Stimulated activated CD4-positive, alpha-beta T cell treated with anti-CD3 and anti-CD28 coated beads, Interleukin-1b, Interleukin-23, amount 100 ng/mL, for 24 hours (primary cell): ENCODE measurements around the gene TMEM245.
A peak's percentile ranks its signal among the peaks of the same experiment; 100 is the strongest.

ENCODE experiments used
- DNase-seq, 4 experiments: peaks; one replicate each; pipeline ENCODE4 v3.0.0-alpha.2; 2020; ENCODE audit warnings: low read depth in 4 of 4, low spot score in 1 of 4

The TMEM245 gene

DNA sequence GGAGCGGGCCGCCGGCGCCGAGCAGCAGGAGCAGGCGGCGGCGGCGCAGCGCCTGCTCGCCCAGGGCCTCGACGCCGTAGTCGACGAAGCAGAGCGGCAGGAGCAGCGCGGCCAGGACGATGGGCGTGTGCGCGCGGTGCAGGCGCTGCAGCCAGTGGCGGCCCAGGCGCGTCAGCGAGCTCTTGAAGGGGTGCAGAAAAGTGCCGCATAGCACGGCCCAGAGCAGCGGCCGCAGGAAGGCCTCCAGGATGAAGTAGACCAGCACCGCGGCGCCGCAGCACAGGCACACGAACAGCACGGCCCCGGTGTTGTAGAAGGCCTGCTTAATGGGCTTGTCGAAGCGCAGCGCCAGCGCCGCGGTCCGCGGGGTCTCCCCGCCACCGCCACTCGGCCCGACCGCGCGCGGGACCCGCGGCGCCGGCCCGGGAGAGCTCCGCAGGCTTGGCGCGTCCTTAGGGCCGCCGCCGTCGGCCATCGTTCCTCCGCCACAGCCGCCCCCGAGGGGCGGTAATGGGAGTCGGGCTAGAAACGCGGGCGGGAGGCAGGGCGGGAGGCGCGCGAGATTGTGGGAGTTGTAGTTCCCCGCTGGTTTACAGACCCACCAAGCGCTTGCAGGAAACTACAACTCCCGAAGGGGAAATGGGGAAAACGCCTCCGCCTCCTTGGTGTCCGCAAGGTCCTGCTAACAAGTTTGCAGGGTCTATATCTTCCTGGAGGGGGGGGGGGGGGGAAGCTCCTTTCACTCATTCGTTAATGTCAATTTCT is at the start of gene TMEM245:
Gene TMEM245, minus strand, starts transcription at position 509 of the 765 bp plus-strand sequence. Its CDS starts 34 bp downstream, at position 475.
- peak; percentile 75 to 92 (median 86) for DNase-seq

DNA sequence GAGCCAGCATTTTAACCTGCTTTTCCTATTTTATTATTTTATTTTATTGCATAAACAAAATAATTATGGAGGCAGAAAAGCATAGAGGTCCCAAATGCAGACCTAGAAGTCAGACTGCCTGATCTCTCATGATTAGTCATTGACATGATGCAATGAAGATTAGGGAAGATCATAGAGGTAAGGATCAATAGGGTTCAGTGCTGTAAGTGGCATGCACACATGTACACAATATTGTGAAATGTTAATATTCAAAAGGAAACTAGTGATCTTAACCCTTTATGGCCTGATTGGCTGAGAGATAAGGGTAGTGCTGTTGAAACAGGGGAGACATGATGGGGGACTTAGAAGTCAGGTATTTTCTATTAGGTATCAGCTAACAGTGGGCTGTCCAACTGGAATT is 48.4 kb upstream of the TMEM245 start:
- no peak for DNase-seq

DNA sequence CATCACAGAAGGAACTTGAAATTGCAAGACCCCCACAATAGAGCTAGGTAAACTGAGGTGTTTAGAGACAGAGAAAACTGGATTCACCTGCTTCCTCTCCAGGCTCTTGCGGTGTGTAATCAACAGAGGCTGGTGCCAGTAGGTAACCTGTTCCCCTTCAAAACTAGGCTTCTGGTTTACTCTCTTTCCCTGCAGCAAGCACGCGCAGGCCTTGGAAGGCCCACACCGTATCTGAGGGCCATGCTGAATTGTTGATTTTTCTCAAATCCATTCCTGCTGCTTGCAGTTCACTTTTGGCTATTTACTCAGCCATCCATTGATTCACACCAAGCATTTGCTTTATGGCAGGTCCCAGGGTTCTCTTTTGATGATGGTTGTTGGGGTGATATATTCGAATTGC is 48.0 kb upstream of the TMEM245 start:
- DNase-seq = no peak

- no peak for DNase-seq
These were observed 47.2 kb upstream of the TMEM245 start, which contains the start of gene FRRS1L for GRCh38 chr9:109166771-109167601. TSS of gene FRRS1L (minus strand) at chr9:109167249. CDS start at chr9:109167138, 111 bp downstream.

GRCh38 chr9:109166171-109166770 is 46.5 kb upstream of the TMEM245 start:
- no peak for DNase-seq

DNA sequence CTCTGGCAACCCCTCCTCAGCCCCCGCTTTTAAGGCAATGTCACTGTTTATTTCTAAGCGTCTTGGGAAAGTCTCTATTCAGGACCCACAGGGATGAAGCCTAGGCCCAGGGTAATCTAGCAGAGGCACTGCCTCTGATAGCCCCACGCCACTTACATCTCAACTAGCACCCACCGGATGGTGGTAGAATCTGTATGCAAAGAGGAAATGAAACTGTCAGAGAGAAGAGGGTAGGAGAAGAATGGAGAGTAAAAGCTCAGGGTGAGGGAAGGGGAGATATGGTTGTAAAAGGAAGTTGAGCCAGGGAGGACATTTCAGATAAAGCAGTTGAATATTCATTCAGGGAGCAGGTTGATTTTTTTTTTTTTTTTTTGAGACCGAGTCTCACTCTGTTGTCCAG is 44.3 kb upstream of the TMEM245 start:
- no peak for DNase-seq

DNA sequence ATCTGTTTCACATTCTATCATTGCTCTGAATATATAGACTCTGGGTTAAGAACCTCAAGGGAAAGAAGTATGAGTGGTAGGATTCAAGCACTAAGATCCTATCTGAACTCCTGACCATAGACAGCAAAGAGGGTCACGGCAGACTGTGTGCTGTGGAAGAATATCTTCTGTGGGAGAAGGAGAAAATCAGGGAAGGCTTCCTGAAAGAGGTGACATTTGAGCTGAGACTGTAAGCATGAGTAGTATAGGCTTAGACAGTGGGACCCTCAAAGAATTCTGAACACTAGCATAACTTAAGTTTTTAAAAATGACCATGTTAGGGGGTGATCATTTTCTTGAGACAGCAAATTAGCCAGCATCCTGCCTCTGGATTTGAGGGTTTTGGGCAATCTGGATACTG is 43.4 kb upstream of the TMEM245 start:
- DNase-seq = no peak

- no peak for DNase-seq
These were observed 42.9 kb upstream of the TMEM245 start for GRCh38 chr9:109162677-109163076.

GRCh38 chr9:109161471-109161870 is 41.7 kb upstream of the TMEM245 start:
- DNase-seq = no peak

- no peak for DNase-seq
These were observed 39.8 kb upstream of the TMEM245 start for GRCh38 chr9:109159583-109159982.

- DNase-seq = no peak
These were observed 38.9 kb upstream of the TMEM245 start for GRCh38 chr9:109158651-109159050.

GRCh38 chr9:109156708-109157107 is 37.0 kb upstream of the TMEM245 start:
- DNase-seq = no peak

DNA sequence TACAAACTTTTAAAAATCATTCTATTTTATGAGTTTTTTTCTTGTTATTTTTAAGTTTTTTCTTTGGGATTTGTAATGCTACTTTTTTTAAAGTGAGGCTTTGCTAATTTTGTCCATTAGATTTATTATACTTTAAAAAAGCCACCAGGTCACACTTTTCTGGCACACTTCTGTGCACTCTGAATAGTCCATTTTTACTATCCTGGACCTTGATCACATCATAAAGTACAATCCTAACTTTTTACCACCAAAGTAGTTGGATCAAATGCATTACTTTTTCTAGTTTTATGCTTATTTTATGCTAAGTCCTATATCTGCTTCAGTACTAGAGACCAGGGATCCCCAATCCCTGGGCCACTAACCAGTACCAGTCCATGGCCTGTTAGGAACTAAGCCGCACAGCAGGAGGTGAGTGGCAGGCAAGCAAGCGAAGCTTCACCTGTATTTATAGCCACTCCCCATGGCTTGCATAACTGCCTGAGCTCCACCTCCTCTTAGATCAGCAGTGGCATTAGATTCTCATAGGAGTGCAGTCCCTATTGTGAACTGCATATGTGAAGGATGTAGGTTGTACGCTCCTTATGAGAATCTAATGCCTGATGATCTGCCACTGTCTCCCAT is 31.3 kb upstream of the TMEM245 start:
- no peak for DNase-seq

DNA sequence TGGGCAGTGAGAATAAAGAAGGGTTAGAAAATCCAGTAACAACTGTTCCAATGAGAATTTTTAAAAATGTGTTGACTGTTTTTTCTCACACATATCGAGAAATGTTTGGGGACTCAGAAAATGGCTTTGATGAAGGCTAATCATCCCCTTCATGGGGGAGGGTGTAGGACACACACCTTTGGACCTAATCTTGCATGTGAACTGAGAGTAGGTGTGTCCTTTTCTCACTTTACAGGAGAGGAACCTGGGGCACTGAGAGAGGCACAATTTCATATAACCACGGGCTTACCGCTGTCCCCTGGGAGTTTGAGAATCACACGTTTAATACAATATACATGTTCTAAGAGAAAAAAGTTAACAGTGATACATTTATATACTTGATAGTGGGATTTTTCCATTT is 30.0 kb upstream of the TMEM245 start:
- no peak for DNase-seq

GRCh38 chr9:109149089-109149488 is 29.3 kb upstream of the TMEM245 start:
- no peak for DNase-seq

- no peak for DNase-seq
These were observed 25.3 kb upstream of the TMEM245 start for GRCh38 chr9:109145051-109145450.

DNA sequence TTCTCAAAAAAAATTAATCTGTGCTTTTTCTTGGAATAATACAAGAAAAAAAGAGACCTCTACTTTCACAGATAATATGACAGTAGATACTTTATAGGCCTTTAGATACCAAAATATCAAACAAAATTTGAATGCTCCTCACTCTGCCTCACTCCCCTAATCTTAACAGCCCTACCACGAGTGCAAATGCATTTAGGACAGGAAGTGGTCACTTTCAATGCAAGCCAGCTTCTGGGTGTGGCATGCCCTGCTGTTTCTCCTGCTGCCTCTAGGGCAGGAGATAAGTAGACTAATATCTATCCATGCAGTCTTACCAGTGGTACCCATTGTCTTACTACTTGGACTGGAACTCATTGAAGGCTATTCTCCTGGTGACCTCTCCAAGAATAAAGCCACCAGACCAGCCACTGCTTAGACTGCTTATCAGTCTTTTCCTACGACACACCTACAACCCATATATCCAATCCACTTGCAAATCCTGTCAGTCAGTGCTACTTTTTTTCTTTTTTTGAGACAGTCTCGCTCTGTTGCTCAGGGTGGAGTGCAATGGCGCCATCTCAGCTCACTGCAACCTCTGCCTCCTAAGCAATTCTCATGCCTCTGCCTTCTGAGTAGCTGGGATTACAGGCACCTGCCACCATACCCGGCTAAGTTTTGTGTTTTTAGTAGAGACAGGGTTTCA is 24.3 kb upstream of the TMEM245 start:
- DNase-seq = no peak

- DNase-seq = no peak
These were observed 21.6 kb upstream of the TMEM245 start for GRCh38 chr9:109141375-109141774.

- no peak for DNase-seq
These were observed 20.1 kb upstream of the TMEM245 start for GRCh38 chr9:109139851-109140250.

DNA sequence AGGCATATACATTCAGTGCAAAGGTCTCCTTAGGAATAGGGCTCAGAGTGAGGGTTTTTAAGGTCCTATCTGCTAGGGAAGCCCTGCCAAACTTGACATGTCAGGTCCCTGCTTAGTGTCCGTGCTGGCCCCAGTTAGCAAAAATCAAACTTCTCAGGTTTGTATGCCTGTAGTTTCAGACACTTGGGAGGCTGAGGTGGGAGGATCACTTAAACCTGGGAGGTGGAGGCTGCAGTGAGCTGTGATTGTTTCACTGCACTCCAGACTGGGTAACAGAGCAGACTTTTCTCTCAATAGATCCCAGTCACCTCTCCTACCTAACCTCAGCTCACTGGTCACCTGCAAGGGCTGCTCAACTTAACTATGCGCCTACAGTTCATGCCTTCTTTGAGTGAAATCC is 18.7 kb upstream of the TMEM245 start:
- no peak for DNase-seq

DNA sequence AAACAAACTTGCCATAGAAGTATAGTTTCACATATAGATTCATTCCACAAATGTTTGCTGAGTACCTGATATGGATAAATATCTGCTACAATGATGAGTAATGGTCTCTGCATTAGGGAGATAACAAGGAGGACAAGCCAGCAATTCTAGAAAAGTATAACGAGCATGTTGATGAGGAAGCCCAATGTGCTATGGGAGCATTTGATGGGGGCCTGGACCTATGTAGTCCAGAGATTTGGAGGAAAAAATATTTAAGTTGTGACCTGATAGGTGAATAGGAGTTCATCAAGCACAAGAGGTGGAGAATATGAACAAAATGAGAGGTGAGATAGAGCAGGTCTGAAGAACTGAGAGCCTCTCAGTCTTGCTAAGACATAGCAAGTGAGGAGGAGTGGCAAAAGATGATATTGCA is 14.4 kb upstream of the TMEM245 start:
- no peak for DNase-seq
